Measurements from ENCODE around the gene FNDC11. TPM values are rescaled to one million over a fixed set of nuclear protein-coding genes. Genes with fewer than 3 reads are reported as not detected.
"Not testable (repeated sequence)": the region's sequence is repeated elsewhere in the genome, so short reads cannot be mapped to it uniquely, and the experiment has no call there.

Gene FNDC11
- total RNA-seq, 1 donor from 2014 or later: 0.27 TPM

GRCh38 chr20:63556873-63557478 is 3.0 kb downstream of the FNDC11 start:
- peaks cover 16% of the 10 kb centered on the region for H3K36me3 Mint-ChIP-seq (ENCODE audit: low read depth)
- intact Hi-C loops (cut with micrococcal nuclease): no loop called here
- H3K27me3 Mint-ChIP-seq (ENCODE audit: low read depth): no peaks in the 10 kb centered on the region
- H3K9me3 Mint-ChIP-seq: no peaks in the 10 kb centered on the region
- no peak for DNase-seq (ENCODE audit: low spot score)
- H3K27ac Mint-ChIP-seq: no peak overlapping the region
- H3K4me3 Mint-ChIP-seq (ENCODE audit: low read depth): no peak overlapping the region
- H3K4me1 Mint-ChIP-seq (ENCODE audit: low read depth): peaks cover 8% of the 10 kb centered on the region

- DNase-seq (ENCODE audit: low spot score): no peak
- no peaks in the 10 kb centered on the region for H3K9me3 Mint-ChIP-seq
- no peak overlapping the region for H3K27ac Mint-ChIP-seq
- intact Hi-C loops (cut with micrococcal nuclease): no loop called here
- peaks cover 16% of the 10 kb centered on the region for H3K36me3 Mint-ChIP-seq (ENCODE audit: low read depth)
- H3K4me1 Mint-ChIP-seq (ENCODE audit: low read depth): peaks cover 7% of the 10 kb centered on the region
- no peaks in the 10 kb centered on the region for H3K27me3 Mint-ChIP-seq (ENCODE audit: low read depth)
- no peak overlapping the region for H3K4me3 Mint-ChIP-seq (ENCODE audit: low read depth)
Measured at GRCh38 chr20:63557481-63557891, 3.5 kb downstream of the FNDC11 start.

GRCh38 chr20:63558804-63559484 is 5.0 kb downstream of the FNDC11 start:
- Mint-ChIP-seq H3K4me1 (ENCODE audit: low read depth) (no peaks in the 10 kb centered on the region), H3K9me3 (no peaks in the 10 kb centered on the region), H3K4me3 (ENCODE audit: low read depth) (no peak overlapping the region), H3K27me3 (ENCODE audit: low read depth) (no peaks in the 10 kb centered on the region), H3K36me3 (ENCODE audit: low read depth) (peaks cover 16% of the 10 kb centered on the region), H3K27ac (no peak overlapping the region)
- no peak for DNase-seq (ENCODE audit: low spot score)
- intact Hi-C loops (cut with micrococcal nuclease): no loop called here

- H3K4me3 Mint-ChIP-seq (ENCODE audit: low read depth); H3K4me1 Mint-ChIP-seq (ENCODE audit: low read depth); H3K27me3 Mint-ChIP-seq (ENCODE audit: low read depth); DNase-seq (ENCODE audit: low spot score); H3K9me3 Mint-ChIP-seq; intact Hi-C loops (cut with micrococcal nuclease); H3K27ac Mint-ChIP-seq: not testable (repeated sequence)
- H3K36me3 Mint-ChIP-seq (ENCODE audit: low read depth): peaks cover 16% of the 10 kb centered on the region
Measured at GRCh38 chr20:63559485-63560332, 5.8 kb downstream of the FNDC11 start.

GRCh38 chr20:63560333-63560805 is 6.4 kb downstream of the FNDC11 start:
- intact Hi-C loops (cut with micrococcal nuclease): no loop called here
- Mint-ChIP-seq H3K27ac (no peak overlapping the region), H3K36me3 (ENCODE audit: low read depth) (peaks cover 16% of the 10 kb centered on the region), H3K9me3 (no peaks in the 10 kb centered on the region), H3K4me1 (ENCODE audit: low read depth) (no peaks in the 10 kb centered on the region), H3K27me3 (ENCODE audit: low read depth) (no peaks in the 10 kb centered on the region), H3K4me3 (ENCODE audit: low read depth) (no peak overlapping the region)
- no peak for DNase-seq (ENCODE audit: low spot score)

GRCh38 chr20:63560856-63561609 is 7.1 kb downstream of the FNDC11 start:
- peaks cover 16% of the 10 kb centered on the region for H3K36me3 Mint-ChIP-seq (ENCODE audit: low read depth)
- intact Hi-C loops (cut with micrococcal nuclease): no loop called here
- no peaks in the 10 kb centered on the region for H3K27me3 Mint-ChIP-seq (ENCODE audit: low read depth)
- no peak for DNase-seq (ENCODE audit: low spot score)
- H3K9me3 Mint-ChIP-seq: no peaks in the 10 kb centered on the region
- H3K27ac Mint-ChIP-seq: no peak overlapping the region
- H3K4me1 Mint-ChIP-seq (ENCODE audit: low read depth): no peaks in the 10 kb centered on the region
- H3K4me3 Mint-ChIP-seq (ENCODE audit: low read depth): no peak overlapping the region

GRCh38 chr20:63561624-63562396 is 7.9 kb downstream of the FNDC11 start:
- DNase-seq (ENCODE audit: low spot score): no peak
- Mint-ChIP-seq H3K36me3 (ENCODE audit: low read depth) (peaks cover 16% of the 10 kb centered on the region), H3K27ac (no peak overlapping the region), H3K4me3 (ENCODE audit: low read depth) (no peak overlapping the region), H3K9me3 (no peaks in the 10 kb centered on the region), H3K4me1 (ENCODE audit: low read depth) (no peaks in the 10 kb centered on the region), H3K27me3 (ENCODE audit: low read depth) (no peaks in the 10 kb centered on the region)
- intact Hi-C loops (cut with micrococcal nuclease): no loop called here

- no peak overlapping the region for H3K27ac Mint-ChIP-seq
- intact Hi-C loops (cut with micrococcal nuclease): no loop called here
Measured at GRCh38 chr20:63562461-63563224, 8.7 kb downstream of the FNDC11 start.

GRCh38 chr20:63563225-63563935 is 9.4 kb downstream of the FNDC11 start:
- H3K4me1 Mint-ChIP-seq (ENCODE audit: low read depth): peaks cover 12% of the 10 kb centered on the region
- H3K4me3 Mint-ChIP-seq (ENCODE audit: low read depth): no peak overlapping the region
- no peak for DNase-seq (ENCODE audit: low spot score)
- no peak overlapping the region for H3K27ac Mint-ChIP-seq
- H3K9me3 Mint-ChIP-seq: no peaks in the 10 kb centered on the region
- intact Hi-C loops (cut with micrococcal nuclease): no loop called here
- no peaks in the 10 kb centered on the region for H3K27me3 Mint-ChIP-seq (ENCODE audit: low read depth)
- peaks cover 16% of the 10 kb centered on the region for H3K36me3 Mint-ChIP-seq (ENCODE audit: low read depth)

More at GRCh38 chr20:63562461-63563224, 8.7 kb downstream of the FNDC11 start:
- H3K9me3 Mint-ChIP-seq: no peaks in the 10 kb centered on the region
- peaks cover 16% of the 10 kb centered on the region for H3K36me3 Mint-ChIP-seq (ENCODE audit: low read depth)
- no peaks in the 10 kb centered on the region for H3K27me3 Mint-ChIP-seq (ENCODE audit: low read depth)
- H3K4me3 Mint-ChIP-seq (ENCODE audit: low read depth): no peak overlapping the region
- no peak for DNase-seq (ENCODE audit: low spot score)
- H3K4me1 Mint-ChIP-seq (ENCODE audit: low read depth): peaks cover 6% of the 10 kb centered on the region

- Mint-ChIP-seq H3K4me1 (ENCODE audit: low read depth) (peaks cover 12% of the 10 kb centered on the region), H3K27me3 (ENCODE audit: low read depth) (peaks cover 2% of the 10 kb centered on the region), H3K27ac (no peak overlapping the region), H3K4me3 (ENCODE audit: low read depth) (no peak overlapping the region), H3K36me3 (ENCODE audit: low read depth) (peaks cover 11% of the 10 kb centered on the region), H3K9me3 (no peaks in the 10 kb centered on the region)
- intact Hi-C loops (cut with micrococcal nuclease): no loop called here
- no peak for DNase-seq (ENCODE audit: low spot score)
Measured at GRCh38 chr20:63564036-63564810, 10.3 kb downstream of the FNDC11 start.

Measured in activated T-helper 2 cell treated with anti-CD3 and anti-CD28 coated beads, Interferon-gamma antibody, Interleukin-2, Interleukin-4, amounts not matched to agents 10 μg/mL and 5 μg/mL and 100 μg/mL, durations not matched to agents 14 hours and 24 hours and 36 hours (primary cell).